T-helper 2 cell treated with Interferon-gamma antibody and Interleukin-4, amounts not matched to agents 100 ng/mL and 5 ng/mL, for 36 hours (primary cell): ENCODE results near the gene ITIH4. TPM values are rescaled to one million over a fixed set of nuclear protein-coding genes. Genes with fewer than 3 reads are reported as not detected.

Experiments
- intact Hi-C: fragments of 100-400 bp; cut with micrococcal nuclease; formaldehyde crosslinking; loops from one replicate; pipeline ENCODE4 v1.15.1; 2023
- total RNA-seq: library from RNA; stranded (reverse); gene quantifications from 2 replicates; pipeline ENCODE4 v1.2.3, GENCODE V29; 2022

Gene ITIH4
- total RNA-seq, 1 donor from 2014 or later, result 9.7 TPM

DNA sequence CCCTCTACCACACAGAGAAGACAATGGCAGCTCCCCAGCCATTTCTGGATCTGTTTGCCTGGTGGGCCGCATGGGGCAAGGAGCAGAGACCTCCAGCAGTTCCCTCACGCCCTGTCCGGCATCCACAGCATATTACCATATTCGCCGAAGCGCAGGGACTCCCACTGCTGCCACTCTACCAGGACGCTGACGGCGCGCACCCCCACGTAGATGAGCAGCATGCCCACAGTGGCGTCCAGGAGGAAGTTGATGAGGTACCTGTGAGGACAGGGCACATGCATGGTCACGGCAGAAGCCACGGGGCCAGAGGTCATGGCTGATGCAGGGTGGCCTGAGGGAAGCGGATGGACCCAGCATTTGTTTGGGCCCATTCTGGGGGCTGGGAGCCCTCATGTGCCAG is 19.2 kb upstream of the ITIH4 start:
- intact Hi-C loops, result loop anchor here (5.0 kb wide), 1 partner anchor 83 kb away; no protein-coding TSS in a partner anchor

DNA sequence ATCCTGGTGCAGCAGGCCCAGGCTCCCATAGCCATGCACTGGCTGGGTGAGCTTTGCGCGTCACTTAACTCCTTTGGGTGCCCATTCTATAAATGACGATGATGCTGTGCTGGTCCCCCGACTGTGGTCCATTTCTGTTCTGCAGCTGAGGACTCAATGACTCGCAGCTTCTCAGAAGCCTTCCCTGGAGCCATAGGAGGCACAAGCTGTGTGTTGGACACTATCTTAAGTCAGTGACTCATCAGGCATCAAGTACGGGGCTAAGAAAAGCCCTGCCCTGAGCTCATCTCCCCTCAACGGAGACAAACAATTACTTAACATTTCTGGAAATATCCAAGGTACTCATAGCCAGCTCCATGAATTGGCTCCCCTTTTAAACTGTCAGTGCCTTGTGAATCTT is 18.1 kb upstream of the ITIH4 start:
- intact Hi-C loops, result loop anchor here (5.0 kb wide), 1 partner anchor 84 kb away; no protein-coding TSS in a partner anchor

DNA sequence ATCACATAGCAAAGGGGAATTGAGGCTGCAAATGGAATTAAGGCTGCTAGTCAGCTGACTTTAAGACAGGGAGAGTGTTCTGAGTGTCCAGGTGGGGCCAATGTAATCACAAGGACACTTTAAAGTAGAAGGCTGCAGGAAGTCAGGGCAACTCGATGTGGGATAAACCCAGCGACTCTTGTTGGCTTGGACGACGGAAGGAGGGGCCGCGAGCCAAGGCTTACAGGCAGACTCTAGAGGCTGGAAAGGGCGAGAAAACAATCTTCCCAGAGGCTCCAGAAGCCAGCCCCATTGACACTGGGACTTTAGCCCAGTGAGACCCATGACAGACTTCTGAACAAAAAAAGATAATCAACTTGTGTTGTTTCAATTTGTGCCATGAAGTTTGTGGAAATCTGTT is 17.3 kb upstream of the ITIH4 start:
- intact Hi-C loops, result loop anchor here (5.0 kb wide), 1 partner anchor 85 kb away; no protein-coding TSS in a partner anchor

DNA sequence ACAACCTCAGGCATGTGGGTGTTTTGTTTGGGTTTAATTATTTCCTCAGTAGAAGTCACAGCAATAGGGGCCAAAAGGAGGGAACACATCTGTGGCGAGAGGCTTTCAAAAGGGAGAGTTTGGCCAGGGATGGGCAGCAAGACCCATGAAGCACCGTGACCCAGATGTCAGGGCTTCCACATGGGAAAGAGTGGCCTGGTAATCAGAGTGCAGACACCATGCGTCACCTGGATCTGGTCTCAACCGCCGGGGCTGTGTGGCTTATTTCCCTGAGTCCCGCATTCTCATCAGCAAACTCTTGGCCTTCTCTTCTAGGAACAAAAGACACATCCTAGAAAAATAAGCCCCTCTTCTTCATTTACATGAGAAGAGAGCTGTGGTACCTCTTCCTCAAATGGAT is 16.8 kb upstream of the ITIH4 start:
- intact Hi-C loops, result loop anchor here (5.0 kb wide), 1 partner anchor 85 kb away; no protein-coding TSS in a partner anchor

DNA sequence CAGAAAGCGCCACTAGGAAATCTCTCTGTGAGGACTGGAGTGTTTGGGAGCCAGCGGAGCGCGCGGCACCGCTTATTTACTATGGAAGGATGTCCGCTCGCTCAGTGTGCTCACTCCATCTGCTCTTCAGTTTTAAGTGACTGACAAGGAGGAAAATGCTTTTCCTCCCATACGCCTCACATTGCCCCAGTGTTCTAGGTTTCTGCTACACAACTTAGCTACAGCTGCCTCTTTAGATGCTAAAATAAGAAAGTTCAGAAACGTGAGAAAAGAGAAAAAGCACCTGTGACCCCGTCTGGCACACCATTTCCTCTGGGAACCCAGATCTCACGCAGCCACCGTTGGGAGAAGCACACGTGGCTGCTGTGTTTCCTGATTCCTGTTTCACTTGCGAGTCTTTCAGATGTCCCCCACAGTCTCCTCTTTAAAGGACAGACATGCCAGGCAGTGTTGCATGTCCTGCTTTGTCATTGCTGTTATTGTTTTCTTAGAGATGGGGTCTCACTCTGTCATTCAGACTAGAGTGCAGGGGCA is 16.0 kb upstream of the ITIH4 start:
- intact Hi-C loops, result loop anchor here (5.0 kb wide), 1 partner anchor 86 kb away; no protein-coding TSS in a partner anchor

DNA sequence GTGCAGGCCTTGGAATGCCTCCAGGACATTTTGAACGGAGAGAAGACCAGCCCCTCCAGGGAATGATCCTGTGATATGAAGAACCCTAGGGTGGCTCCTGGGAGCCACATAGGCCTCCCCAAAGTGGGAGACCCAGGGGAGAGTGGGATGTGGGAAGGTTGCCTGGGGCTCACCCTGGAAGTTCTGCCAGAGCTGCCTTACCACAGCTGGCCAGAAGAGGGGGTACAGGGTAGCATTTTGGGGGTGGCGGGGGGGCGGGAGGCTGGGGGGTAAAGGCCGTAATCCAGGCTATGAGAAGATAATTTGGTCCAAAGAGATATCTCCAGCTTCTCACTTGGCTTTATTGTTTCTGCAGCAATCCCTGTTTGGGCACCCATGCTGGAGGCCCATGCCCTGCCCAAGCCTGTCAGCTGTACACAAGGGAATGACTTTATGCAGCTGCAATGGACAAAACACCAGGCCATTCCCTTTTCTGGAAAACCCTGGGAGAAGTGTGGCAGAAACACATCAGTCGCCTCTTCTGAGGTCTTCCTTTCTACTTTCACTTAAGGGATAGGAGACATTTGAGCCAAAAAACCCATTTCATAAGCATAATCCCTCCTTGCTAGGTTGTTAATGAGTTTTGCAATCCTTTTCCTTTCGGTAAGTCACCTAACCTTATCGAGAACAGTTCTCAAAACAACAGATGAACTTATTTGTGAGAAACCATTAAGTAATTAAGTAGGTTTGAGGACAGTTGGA is 15.4 kb upstream of the ITIH4 start:
- intact Hi-C loops, result loop anchor here (5.0 kb wide), 1 partner anchor 86 kb away; no protein-coding TSS in a partner anchor

DNA sequence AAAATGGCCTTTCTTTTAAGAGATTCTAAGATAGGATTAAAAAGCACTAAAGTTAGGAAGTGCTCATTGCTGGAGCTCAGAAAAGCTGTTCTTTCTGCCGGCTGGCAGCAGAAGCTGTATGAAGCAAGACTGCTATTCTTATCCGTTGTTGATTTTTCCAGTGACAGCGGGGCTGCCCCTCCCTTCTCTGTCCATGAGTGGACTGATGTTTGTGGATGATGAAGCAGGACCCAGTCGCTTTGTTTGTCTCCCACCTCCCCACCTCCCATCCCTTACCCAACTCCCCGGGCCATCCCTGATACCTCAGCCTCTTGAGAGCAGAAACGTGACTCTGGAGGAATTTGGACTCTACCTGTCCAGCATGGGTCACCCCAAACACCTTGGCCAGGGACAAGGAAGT is 14.7 kb upstream of the ITIH4 start:
- intact Hi-C loops, result loop anchor here (5.0 kb wide), 1 partner anchor 87 kb away; no protein-coding TSS in a partner anchor

DNA sequence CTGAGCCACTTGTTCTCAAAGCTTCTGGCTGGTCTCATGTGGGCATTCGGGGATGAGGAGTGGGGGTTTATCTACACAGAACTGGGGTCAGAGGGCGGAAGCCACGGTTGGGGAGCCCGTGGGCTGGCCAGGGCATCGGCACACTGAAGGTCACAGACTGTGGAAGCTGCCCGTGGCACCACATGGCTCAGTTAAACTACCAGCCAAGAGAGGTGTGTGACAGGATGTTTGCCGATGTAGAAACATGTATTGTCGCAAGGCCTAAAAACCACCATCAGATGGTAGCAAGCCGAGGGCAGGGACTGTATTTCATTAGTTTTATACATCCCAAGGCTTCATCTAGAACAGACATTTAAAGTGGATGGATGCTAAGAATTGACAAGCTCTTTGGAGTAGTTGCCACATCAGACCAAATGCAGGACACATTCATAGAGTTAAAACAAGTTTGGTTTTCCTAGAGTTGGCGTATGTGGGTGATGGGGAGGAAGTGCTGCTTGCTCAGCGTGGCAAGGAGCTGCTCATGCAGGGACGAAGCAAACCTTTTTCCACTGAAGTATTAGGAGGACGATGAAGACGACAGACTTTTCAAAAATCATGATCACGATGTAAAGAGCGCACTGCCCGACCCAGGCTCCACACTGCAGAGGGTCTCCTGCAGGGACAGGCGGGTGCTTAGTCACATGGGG is 14.0 kb upstream of the ITIH4 start:
- intact Hi-C loops, result no loop called here

DNA sequence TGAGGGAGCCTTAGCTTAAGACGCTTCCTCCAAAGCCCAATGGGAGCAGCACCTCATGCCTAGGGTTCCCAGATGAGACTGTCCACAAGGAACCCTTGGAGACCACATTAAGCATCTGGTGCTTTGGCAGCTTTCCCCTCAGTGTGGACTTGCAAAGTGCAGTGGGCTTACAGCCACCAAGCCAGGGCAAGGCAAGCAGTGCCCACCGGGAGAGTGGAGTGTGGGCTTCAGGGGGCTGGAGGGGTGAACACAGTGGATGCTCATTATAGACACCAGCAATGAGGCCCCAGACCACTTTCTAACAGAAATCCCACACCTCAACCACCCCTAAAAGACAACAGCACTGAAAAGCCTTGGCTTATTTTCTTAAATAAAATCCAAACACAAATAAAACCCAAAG is 13.4 kb upstream of the ITIH4 start:
- intact Hi-C loops, result no loop called here

DNA sequence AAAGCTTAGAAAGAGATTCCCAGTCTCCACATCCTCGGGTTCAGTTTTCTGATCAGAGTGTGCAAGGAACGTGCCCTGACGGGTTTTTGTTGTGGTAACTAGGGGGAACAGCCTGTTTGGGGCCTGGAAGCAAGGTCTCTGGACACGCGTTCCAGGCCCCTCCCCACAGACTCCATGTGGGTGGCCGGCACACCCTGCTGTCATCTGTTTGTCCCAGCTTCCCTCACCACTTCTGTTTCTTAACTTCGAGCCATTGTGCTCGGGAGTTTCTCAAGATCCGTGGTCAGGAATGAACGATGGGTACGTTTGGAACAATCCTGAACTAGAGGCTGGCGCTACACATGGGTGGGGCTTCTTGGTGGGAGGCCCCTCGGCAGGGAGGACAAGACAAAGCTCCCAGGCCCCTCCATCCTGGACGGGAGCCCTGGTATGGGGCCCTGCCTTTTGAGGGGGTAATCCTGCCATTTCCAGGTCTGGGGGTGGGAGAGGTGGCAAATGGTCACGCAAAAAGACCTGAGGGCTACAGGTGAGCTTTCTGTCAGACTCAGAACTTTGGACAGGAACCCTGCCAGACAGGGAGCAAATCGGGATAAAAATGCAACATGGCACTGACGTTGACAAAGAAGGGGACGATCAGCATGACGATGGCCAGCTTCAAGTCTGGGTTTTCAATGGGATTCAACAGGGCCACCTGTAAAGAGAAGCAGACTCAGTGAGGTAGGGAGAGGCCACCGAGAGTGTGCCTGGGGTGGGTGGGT is 12.8 kb upstream of the ITIH4 start:
- intact Hi-C loops, result no loop called here

DNA sequence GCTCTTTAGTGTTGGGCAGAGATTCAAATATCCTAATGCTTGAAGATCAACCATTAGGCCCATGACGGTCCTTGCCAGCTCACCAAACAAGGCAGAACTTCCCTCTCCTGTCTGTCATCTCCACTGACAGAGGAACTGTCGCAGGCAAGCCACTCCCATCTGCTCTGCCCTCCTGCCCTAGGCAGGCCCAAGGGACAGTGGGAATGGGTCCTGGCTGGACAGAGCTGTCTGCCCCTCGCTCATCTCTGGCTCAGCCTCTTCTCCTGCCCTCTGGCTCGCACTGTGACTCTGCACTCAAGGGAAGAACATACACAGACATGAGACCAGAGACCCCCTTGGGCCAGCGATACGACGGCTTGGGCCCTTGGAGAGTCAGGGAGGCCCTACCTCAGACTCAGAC is 12.0 kb upstream of the ITIH4 start:
- intact Hi-C loops, result no loop called here

DNA sequence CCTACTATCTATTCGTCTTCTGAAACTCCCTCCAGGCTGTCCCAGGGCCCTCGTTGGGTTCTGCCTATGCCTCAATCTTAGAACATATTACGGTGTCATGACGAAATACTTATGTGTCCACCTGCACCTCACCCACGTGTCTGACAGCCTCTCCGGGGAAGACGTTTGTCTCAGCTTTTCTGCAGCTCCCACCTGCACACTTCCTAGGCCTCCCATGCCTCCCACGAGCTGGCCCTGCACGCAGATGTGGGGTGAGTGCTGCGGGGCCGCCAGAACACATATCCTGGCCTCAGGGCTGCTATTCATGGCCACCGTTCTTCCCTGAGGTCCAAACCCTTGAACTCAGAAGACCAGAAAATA is 11.5 kb upstream of the ITIH4 start:
- intact Hi-C loops, result no loop called here

DNA sequence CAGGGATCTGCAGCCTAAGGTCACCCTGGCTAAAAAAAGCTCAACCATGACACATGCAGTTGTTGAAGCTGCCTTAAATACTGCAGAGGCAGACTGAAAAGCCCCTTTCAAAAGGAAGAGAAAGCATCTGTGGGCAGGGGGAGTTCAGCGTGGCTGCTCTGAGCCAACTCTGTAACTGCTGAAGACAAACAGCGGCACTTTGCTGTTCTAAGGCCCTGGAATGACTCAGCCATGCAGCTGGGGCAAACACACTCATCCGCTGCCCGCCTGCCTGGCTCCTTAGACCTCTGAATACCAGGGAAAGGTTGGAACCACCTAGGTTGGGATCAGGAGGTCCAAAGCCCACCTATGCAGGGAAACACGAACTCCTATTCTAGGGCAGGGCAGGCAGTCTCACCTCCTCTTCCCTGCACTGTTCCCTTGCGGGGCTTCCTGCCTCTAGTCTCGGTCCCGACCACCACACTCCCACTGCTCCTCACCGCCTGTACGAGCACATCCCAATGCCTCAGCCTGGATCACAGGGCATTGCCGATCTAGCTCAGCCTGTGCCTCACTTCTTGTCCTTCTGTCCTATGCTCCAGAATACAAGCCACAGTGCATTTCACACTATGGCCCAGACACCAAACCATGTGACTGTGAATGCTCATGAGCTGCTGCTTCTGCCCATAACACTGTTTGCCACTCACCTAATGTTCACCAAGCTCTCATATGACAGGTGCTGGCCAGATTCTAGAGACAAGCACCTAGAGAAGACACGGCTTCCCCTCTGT is 10.9 kb upstream of the ITIH4 start:
- intact Hi-C loops, result no loop called here

DNA sequence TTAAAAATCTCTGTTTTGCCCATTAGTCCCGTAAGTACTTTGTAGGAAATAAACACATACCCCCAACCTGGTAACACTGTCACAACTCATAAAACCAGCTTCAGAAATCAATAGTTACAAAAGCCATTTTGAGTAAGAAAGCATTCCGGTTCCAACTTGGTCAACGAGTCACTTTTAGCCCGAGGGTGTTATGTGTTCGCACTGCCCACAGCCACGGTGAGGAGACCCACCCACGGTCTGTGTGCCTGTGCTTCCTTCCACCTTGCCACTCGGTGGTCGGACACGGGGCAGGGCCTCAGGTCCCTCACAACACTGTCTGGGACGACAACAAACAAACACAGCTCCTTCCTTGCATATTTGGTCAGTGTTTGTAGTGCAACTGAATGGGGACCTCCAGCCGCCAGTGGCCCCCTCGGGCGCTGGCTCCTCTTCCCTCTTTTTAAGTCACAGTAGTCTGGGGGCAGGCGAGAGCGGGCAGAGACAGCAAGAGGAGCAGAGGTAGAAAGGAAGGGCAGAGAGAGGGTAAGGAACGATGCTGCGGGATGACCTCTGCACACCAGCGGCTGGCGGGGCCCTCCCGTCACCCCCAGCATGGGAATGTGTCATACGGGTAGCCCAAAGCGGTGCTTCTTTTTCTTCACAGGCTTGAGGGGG is 9.5 kb upstream of the ITIH4 start:
- intact Hi-C loops, result no loop called here

DNA sequence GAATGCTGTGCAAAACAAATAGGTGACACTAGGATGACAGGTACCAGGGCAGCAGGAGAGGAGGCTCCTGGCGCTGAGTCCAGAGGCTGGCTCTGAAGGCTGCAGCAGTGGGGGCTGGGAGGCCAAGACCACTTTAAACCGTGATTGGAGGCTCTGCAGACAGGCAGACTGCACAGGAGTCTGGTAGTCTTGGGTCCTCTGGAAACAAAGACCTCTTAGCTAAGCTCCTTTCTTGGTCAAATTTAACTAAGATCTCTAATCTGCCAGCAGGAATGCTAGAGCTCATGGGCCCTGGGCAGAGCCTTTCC is 8.8 kb upstream of the ITIH4 start:
- intact Hi-C loops, result no loop called here

DNA sequence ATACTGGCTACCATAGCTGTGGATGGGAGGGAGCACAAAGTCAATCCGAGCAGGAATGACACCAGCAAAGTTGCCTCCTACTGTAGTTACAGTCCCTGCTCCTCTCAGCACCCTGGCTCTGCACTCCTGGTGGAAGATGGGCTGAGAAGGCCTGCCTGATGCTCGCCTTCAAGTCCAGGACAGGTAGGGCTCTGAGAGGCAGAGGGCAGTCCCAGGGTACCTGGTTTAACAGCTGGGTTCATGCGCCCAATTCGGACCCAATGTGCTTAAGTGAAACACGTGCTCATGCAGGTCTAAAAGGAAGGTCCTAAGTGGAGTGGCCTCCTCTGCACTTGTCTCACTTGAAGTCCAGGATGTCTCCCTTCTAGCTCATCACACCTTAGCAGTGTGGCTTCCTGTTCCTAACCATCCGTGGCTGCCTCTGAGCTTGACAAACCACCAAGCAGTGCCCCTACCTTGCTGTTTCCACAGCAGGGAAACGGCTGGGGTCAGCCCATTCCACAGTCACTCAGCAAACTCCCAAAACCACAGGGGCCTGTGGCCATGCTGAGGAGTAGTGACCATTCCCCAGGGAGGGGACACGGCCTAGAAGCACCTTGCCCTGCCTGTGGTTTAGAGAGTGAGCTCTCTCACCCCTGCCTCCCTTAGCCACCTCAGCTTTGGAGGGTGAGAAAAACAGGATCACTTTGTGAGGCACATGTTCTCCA is 8.2 kb upstream of the ITIH4 start:
- intact Hi-C loops, result no loop called here

DNA sequence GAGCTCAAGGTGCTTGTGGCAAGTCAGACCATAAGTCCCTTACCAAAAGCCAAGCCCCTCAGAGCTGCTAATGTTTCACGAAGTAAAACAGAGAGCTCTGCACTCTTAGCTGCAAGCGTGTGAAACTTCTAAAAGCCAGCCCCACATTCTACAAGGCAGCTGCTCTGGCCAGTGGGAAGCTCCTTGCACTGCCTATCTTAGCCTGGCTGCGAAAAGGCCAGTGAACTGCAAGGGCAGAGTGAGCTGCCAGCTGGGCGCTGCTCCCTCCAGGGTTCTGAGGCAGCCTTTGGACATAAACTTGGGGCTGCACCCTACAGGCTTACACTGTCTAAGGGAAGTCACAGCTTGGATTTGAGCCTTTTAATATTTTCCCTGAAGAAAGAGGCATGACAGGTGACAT is 6.5 kb upstream of the ITIH4 start:
- intact Hi-C loops, result no loop called here

DNA sequence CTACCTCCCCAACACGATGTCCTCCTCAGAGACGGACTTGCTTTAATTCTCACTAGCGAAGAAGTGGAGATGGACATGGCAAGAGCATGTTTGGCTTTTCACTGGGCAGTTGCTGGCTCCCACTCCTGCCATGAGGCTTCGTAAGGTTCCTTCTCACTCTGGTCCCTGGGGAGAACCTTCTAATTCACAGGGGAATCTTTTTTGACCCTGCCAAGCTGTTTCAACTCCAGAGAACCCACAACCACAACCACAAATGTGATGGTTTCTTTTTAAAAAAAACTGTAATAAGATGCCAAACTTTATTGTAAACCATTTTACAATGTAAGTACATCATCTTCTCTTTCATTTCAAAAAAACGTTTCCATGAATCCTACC is 6.0 kb upstream of the ITIH4 start:
- intact Hi-C loops, result no loop called here

DNA sequence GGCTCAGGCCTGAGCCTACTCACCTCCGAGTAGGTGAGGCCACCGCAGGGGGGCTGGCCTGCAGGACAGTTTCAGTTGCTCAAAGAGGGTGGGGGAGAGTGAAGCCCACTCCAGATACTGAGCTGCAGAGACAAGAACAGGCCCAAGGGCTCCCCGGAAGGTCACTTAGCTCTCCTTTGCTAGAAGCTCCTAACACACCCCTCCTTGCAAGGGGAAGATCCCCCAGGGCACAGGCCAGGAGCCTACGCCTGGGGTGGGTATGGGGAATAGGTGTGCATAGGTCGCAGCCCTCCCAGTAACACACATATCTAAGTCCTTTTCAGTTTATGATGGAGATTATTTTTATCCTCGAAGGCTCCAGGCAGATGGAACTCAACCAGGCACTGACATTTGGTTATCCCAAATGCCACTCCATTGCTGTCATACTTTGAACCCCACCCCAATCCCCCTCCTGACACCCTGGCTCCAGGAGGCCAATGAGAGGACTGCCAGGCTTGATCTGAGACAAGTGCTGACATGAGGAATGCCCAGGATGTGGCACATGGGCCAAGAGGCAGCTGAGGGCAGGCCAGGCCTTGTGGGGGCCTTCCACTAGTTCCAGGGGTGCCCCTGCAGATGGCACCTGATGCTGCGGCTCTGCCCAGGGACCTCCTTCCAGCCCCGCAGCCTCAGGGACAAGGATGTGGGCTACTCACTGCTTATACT is 5.4 kb upstream of the ITIH4 start:
- intact Hi-C loops, result no loop called here
